ENCODE results near the gene GRAMD4.

GRAMD4 gene

DNA sequence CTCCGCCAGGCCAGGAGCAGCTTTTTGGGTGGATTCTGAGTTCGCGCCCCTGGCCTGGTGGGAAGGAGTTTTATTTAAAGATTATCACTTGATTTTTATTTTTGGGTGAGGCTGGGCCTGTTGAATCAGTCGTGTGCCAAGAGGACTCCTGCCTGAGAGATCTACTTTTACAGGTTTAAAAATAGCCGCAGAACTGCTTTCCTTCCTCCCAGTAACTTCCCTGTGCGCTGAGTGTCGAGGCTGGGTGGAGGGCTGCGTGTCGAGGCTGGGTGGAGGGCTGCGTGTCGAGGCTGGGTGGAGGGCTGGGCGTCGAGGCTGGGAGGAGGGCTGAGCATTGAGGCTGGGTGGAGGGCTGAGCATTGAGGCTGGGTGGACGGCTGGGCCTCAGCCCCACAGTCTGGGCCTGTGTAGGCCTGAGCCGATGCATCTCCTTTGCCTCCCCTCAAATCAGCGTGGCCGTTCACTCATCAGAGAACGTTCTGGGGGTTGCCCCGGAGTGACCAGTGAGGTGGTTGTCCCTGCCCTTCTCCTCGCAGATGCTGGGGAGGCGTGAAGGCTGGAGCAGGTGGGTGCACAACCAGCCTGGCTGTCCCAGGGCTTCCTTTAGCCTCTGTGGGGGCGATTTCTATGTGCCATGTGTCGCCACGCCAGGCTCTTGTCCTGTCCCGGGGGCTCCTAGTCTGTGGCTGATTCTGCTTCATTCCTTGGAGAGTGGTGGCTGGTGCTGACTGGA is 30.1 kb downstream of the GRAMD4 start:
- peaks cover 51 to 90% (median 80%) of the 10 kb centered on the region in 10 experiments for H3K4me1 ChIP-seq
- peaks cover 0 to 8% (median 0%) of the 10 kb centered on the region in 11 experiments; a peak in 3 of 22 replicates for H3K9me3 ChIP-seq (replicated peaks in 1 of 11)
- H3K9ac ChIP-seq, result peak overlapping the region in 10 of 11 experiments; percentile 25 to 57 (median 42); a peak in 16 of 22 replicates
- peaks cover 63 to 96% (median 83%) of the 10 kb centered on the region in 11 experiments for H4K20me1 ChIP-seq
- H3K4me3 ChIP-seq, result peak overlapping the region in 4 of 10 experiments; percentile 4 to 42 (median 18); a peak in 2 of 20 replicates
- peaks cover 0 to 14% (median 0%) of the 10 kb centered on the region in 11 experiments; a peak in 4 of 22 replicates for H3K27me3 ChIP-seq
- peaks cover 5 to 26% (median 14%) of the 10 kb centered on the region in 11 experiments; a peak in 16 of 22 replicates for H3K36me3 ChIP-seq
- peak overlapping the region in 8 of 11 experiments; percentile 18 to 58 (median 40); a peak in 15 of 22 replicates for H3K27ac ChIP-seq
- TF ChIP-seq Cebpa-rat (IDR thresholded peaks at IDR 0.05), result no peak
- H3K4me2 ChIP-seq, result peak overlapping the region; percentile 76 to 95 (median 89)

DNA sequence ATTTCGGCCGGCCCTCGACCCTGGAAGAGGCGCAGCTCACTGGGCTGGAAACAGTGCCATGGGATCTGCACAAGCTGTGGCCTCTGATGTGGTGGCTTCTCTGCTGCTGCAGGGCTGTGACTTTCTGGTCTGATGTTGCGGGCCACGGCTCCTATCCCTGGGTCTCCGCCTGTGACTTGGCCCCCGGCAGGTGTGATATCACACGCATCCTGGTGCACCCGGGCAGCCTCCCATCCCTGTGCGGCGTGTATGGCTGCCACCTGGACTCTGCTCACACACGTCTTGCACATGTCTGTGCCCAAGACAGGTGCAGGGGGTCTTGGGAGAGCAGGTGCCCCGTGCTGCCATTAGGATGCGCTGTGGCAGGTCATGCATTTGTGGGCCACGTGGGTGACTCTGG is 31.1 kb downstream of the GRAMD4 start:
- H3K36me3 ChIP-seq, result peaks cover 5 to 17% (median 12%) of the 10 kb centered on the region in 11 experiments; a peak in 16 of 22 replicates
- peaks cover 0 to 14% (median 0%) of the 10 kb centered on the region in 11 experiments; a peak in 4 of 22 replicates for H3K27me3 ChIP-seq
- no peak for TF ChIP-seq Cebpa-rat (IDR thresholded peaks at IDR 0.05)
- peaks cover 51 to 90% (median 80%) of the 10 kb centered on the region in 10 experiments for H3K4me1 ChIP-seq
- H3K4me3 ChIP-seq, result no peak overlapping the region
- peaks cover 0 to 8% (median 0%) of the 10 kb centered on the region in 11 experiments; a peak in 3 of 22 replicates for H3K9me3 ChIP-seq (replicated peaks in 1 of 11)
- H4K20me1 ChIP-seq, result peaks cover 65 to 96% (median 83%) of the 10 kb centered on the region in 11 experiments
- H3K4me2 ChIP-seq, result peak overlapping the region; percentile 76 to 95 (median 89)
- 0 out of 22 replicates have a peak overlapping the region, but pooled peaks of 1 of the 11 experiments have one; percentile 45 for H3K27ac ChIP-seq
- peak overlapping the region in 4 of 11 experiments; percentile 33 to 57 (median 54); a peak in 3 of 22 replicates for H3K9ac ChIP-seq

DNA sequence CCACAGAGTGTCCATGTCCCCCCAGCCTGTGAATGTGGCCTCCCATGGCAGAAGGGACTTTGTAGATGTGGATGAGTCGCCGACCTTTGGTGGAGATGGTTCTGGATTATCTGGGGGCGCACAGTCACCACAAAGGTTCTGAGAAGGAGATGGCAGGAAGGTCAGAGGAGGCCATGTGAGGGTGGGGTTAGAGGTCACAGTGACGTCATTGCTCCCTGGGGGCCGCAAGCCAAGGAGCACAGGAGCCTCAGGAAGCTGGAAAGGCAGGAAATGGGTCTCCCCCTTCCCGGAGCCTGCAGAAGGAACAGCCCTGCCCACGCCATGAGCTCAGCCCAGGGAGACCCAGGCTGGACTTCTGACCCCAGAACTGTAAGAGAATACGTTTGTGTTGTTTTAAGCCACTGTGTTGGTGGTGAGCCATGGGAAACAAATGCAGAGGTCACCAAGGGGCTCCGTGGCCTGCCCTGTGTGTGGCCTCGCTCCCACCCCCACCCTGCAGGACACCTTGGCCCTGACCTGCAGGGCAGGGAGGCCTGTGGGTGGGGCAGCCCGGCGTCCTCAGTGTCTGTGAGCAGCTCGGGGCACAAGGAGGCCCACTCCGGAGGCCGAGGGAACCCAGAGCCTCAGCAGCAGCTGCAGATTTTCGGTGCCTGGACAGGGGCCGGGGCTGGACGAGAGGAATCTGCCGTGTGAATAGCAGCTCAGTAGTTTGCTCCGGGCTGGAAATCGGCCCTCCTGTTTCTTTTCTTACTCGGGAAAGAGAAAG is 32.1 kb downstream of the GRAMD4 start:
- TF ChIP-seq Cebpa-rat (IDR thresholded peaks at IDR 0.05), result no peak
- Histone ChIP-seq H3K9me3 (replicated peaks in 1 of 11) (peaks cover 0 to 7% (median 0%) of the 10 kb centered on the region in 11 experiments; a peak in 3 of 22 replicates), H3K4me3 (no peak overlapping the region), H3K4me1 (peaks cover 57 to 90% (median 86%) of the 10 kb centered on the region in 10 experiments), H3K27ac (no peak overlapping the region; a peak in 1 of 22 replicates), H3K4me2 (peak overlapping the region; percentile 76 to 95 (median 89)), H3K9ac (peak overlapping the region in 3 of 11 experiments; percentile 14 to 35 (median 30); a peak in 2 of 22 replicates), H3K36me3 (peaks cover 4 to 8% (median 7%) of the 10 kb centered on the region in 11 experiments; a peak in 15 of 22 replicates), H4K20me1 (peaks cover 74 to 96% (median 87%) of the 10 kb centered on the region in 11 experiments), H3K27me3 (peaks cover 0 to 14% (median 0%) of the 10 kb centered on the region in 11 experiments; a peak in 4 of 22 replicates)

DNA sequence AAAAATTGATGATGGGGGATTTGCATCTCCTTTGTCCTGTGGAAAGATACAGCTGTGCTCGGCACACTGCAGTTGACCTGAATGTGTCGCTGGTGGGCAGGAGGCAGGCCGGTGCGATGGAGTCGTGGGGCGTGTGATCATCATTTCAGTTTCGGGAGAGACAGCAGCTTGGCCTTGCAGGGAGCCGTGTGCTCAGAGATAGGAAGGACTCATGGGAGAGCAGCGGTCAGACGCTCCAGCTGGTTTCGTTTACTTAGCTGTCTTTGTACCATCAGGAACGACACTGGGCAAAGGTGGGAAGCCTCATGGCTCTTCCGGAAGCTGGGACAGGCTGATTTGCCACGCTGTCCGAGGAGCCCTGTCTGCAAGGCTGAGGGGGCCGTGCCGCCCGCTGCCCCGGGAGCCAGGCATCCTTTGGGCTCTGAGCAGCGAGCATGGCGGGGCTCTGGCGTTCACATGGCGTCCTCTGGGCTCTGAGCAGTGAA is 32.7 kb downstream of the GRAMD4 start:
- Histone ChIP-seq H3K27ac (peak overlapping the region in 3 of 11 experiments; percentile 25 to 45 (median 39); a peak in 5 of 22 replicates), H3K9me3 (replicated peaks in 1 of 11) (peaks cover 0 to under 1% (median 0%) of the 10 kb centered on the region in 11 experiments; a peak in 2 of 22 replicates), H3K9ac (peak overlapping the region in 3 of 11 experiments; percentile 21 to 35 (median 30); a peak in 5 of 22 replicates), H3K27me3 (peaks cover 0 to 14% (median 0%) of the 10 kb centered on the region in 11 experiments; a peak in 4 of 22 replicates), H3K4me2 (peak overlapping the region; percentile 76 to 95 (median 89)), H3K4me3 (0 out of 20 replicates have a peak overlapping the region, but pooled peaks of 1 of the 10 experiments have one; percentile 13), H3K4me1 (peaks cover 61 to 96% (median 91%) of the 10 kb centered on the region in 10 experiments), H4K20me1 (peaks cover 81 to 96% (median 89%) of the 10 kb centered on the region in 11 experiments), H3K36me3 (peaks cover 0 to 8% (median under 1%) of the 10 kb centered on the region in 11 experiments; a peak in 7 of 22 replicates)
- TF ChIP-seq Cebpa-rat (IDR thresholded peaks at IDR 0.05), result no peak

DNA sequence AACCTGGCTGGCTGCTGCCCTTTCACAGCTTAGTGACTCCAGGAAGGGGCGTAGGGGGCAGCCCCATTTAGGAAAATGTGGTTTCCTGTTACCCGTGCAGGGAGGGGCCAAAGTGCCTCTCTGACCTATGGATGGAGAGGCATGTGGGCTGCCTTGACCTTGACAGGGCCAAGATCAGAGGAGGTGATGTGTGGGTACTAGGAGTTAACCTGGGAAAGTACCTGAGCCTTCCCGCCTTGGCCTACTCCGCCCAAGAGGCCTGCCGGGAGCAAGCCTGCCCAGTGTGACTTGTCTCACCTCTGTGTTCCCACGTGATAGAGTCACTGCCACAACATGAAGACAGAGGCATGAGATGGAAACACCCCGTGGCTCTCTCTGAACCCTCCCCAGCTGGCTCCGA is 33.4 kb downstream of the GRAMD4 start:
- Histone ChIP-seq H3K27ac (peak overlapping the region in 3 of 11 experiments; percentile 25 to 45 (median 39); a peak in 5 of 22 replicates), H3K4me1 (peaks cover 61 to 94% (median 91%) of the 10 kb centered on the region in 10 experiments), H3K9ac (peak overlapping the region in 2 of 11 experiments; percentile 21 to 35; a peak in 3 of 22 replicates), H3K4me3 (peak overlapping the region in 2 of 10 experiments; percentile 3 to 13; a peak in 1 of 20 replicates), H3K27me3 (peaks cover 0 to 14% (median 0%) of the 10 kb centered on the region in 11 experiments; a peak in 4 of 22 replicates), H3K36me3 (peaks cover 0 to 11% (median 0%) of the 10 kb centered on the region in 11 experiments; a peak in 4 of 22 replicates), H3K4me2 (peak overlapping the region; percentile 76 to 95 (median 89)), H3K9me3 (replicated peaks in 1 of 11) (no peaks in the 10 kb centered on the region), H4K20me1 (peaks cover 84 to 97% (median 90%) of the 10 kb centered on the region in 11 experiments)
- no peak for TF ChIP-seq Cebpa-rat (IDR thresholded peaks at IDR 0.05)

DNA sequence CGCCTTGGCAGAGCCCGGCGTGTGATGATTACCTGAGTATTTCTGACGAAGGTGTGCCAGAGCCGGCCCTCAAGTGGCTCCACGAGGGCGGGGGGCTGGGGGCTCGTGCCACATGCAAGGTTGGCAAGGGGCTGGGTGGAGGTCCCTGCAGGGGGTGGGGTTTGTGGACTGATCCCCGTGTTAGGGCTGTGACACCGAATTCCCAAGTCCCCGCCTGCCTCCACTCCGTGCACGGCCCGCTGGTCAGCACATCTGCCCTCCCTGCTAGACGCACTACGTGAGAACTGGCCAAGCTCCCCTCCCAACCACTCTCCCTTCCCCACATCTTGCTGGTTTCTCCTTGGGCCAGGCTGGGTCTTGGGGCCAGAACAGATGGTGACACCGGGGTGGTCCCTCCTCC is 34.2 kb downstream of the GRAMD4 start:
- Histone ChIP-seq H3K9me3 (replicated peaks in 1 of 11) (no peaks in the 10 kb centered on the region), H3K9ac (no peak overlapping the region), H3K4me3 (no peak overlapping the region), H3K27ac (no peak overlapping the region), H4K20me1 (peaks cover 79 to 97% (median 91%) of the 10 kb centered on the region in 11 experiments), H3K27me3 (peaks cover 0 to 14% (median 0%) of the 10 kb centered on the region in 11 experiments; a peak in 4 of 22 replicates), H3K36me3 (peaks cover 0 to 19% (median 4%) of the 10 kb centered on the region in 11 experiments; a peak in 7 of 22 replicates), H3K4me2 (peak overlapping the region in 8 of 11 experiments; percentile 20 to 88 (median 39); a peak in 15 of 22 replicates), H3K4me1 (peaks cover 54 to 92% (median 88%) of the 10 kb centered on the region in 10 experiments)
- TF ChIP-seq Cebpa-rat (IDR thresholded peaks at IDR 0.05), result no peak

DNA sequence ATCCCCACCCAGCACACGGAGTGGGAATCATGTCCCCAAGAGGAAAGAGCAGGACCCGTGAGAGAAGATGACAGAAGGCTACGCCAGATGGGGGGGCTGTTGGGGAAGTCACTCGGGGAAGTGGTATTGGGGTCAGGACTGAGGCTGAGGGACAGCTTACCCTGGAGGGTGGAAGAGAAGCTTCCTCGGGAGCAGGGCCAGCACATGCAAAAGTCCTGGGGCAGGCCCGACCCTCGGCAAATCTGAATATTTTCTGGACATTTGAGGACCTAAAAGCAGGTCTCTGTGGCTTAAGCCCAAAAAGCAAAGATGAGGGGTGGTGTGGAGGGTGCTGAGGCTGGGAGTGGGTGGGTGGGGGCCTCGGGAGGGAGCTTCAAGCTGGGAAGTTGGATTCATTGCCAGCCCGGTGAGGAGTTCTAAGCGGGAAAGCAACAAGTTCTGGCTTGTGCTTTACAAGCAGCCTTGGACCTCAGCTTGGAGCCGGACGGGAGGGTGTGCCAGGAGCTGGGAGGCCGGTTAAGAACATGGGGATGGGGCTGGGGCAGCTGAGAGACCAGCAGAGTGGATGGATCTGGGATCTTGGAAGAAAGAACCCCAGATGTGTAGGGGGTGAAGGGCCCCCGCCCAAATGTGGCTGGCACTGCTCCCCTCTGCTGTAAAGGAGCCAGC is 34.9 kb downstream of the GRAMD4 start:
- H3K9me3 ChIP-seq (replicated peaks in 1 of 11), result no peaks in the 10 kb centered on the region
- peak overlapping the region in 2 of 11 experiments; percentile 14 to 43; a peak in 1 of 22 replicates for H3K9ac ChIP-seq
- peaks cover 0 to 26% (median 4%) of the 10 kb centered on the region in 11 experiments; a peak in 7 of 22 replicates for H3K36me3 ChIP-seq
- peak overlapping the region in 1 of 11 experiments; percentile 1; a peak in 1 of 22 replicates for H3K27ac ChIP-seq
- peaks cover 48 to 92% (median 88%) of the 10 kb centered on the region in 10 experiments for H3K4me1 ChIP-seq
- H3K4me3 ChIP-seq, result no peak overlapping the region
- H4K20me1 ChIP-seq, result peaks cover 79 to 97% (median 91%) of the 10 kb centered on the region in 11 experiments
- TF ChIP-seq Cebpa-rat (IDR thresholded peaks at IDR 0.05), result no peak
- peak overlapping the region in 7 of 11 experiments; percentile 41 to 88 (median 56); a peak in 15 of 22 replicates for H3K4me2 ChIP-seq
- peaks cover 0 to 14% (median 0%) of the 10 kb centered on the region in 11 experiments; a peak in 4 of 22 replicates for H3K27me3 ChIP-seq

Data from BLaER1 treated with 17β-estradiol and CSF1 and Interleukin-3, amounts not matched to agents 10 nM and 100 nM (cell line).